ENCODE results near the gene SERINC4. TPM values are rescaled to one million over a fixed set of nuclear protein-coding genes. Genes with fewer than 3 reads are reported as not detected.
"Not testable (repeated sequence)": the region's sequence is repeated elsewhere in the genome, so short reads cannot be mapped to it uniquely, and the experiment has no call there.

The SERINC4 gene
- total and polyA plus RNA-seq, 2 donors (not counting 3 experiments of a cell fraction or from before 2014, with no cell fraction given): not detected

DNA sequence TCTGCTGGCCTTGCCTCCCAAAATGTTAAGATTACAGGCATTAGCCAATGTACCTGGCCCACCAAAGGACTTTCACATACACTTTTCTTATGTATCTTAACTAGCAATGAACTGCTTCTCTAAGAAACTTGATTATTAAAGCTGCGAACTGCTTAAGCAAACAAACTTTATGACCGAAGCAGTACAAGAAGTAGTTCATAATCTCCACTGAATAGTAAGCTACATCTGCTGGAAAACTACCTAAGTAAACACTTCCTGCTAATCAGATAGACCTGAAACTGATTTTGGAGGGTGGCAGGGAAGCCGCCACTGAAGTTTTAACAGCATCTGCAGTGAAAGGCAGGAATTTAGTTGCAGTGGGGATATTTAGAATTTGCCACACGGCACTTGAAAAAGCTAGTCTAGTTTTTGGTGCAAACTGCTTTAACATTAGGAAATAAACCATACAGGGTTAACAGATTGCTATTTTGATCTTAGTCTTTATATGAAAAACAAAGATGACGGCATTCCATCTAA is 8.5 kb upstream of the SERINC4 start:
- no peak overlapping the region for H3K9ac ChIP-seq (replicated peaks; ENCODE audit: extremely low read depth, insufficient read depth, low read length)
- H3K4me3 ChIP-seq (replicated peaks in 1 of 3; ENCODE audit: insufficient read depth in 1 of 3, low read depth in 1 of 3, low read length in 3 of 3): no peak overlapping the region
- TF ChIP-seq MAX (IDR thresholded peaks at IDR 0.05; ENCODE audit: insufficient read depth, insufficient read length): no peak
- H3K4me2 ChIP-seq (ENCODE audit: insufficient read depth, low read length): no peak overlapping the region
- no peaks in the 10 kb centered on the region for H3K79me2 ChIP-seq (ENCODE audit: control insufficient read depth, insufficient read depth, low read length)
- H3K4me1 ChIP-seq (ENCODE audit: control insufficient read depth, extremely low read depth, insufficient read depth, low read length): no peaks in the 10 kb centered on the region
- H3K36me3 ChIP-seq (ENCODE audit: control insufficient read depth in 2 of 2, extremely low read depth in 1 of 2, insufficient read depth in 2 of 2, low read length in 2 of 2): peaks cover 26 to 36% of the 10 kb centered on the region in 2 experiments
- ChIA-PET POLR2A (no interaction called here), CTCF (interaction anchor here (1.7 kb wide), 1 partner anchor 8 kb away, joined by 4 read pairs; the partner anchor contains the start of gene HYPK)
- no peak for FAIRE-seq
- dilution Hi-C loops (cut with MboI; ENCODE audit: extremely low pct_ligation_motif_present, low sequenced_read_pairs): no loop called here
- no peaks in the 10 kb centered on the region for H4K20me1 ChIP-seq (replicated peaks; ENCODE audit: control insufficient read depth, extremely low read depth, insufficient read depth, low read length)
- no peaks in the 10 kb centered on the region for H3K9me3 ChIP-seq (replicated peaks; ENCODE audit: control insufficient read depth, insufficient read depth, low read length)
- intact Hi-C loops (cut with micrococcal nuclease): no loop called here
- no peaks in the 10 kb centered on the region for H3K9me1 ChIP-seq (replicated peaks; ENCODE audit: control insufficient read depth, extremely low read depth, insufficient read depth, low read length)
- no peak overlapping the region for H2AFZ ChIP-seq (ENCODE audit: low read depth, low read length)
- DNase-seq (ENCODE audit: low read depth, low spot score): no peak
- no peaks in the 10 kb centered on the region for H3K27me3 ChIP-seq (ENCODE audit: control insufficient read depth in 2 of 2, insufficient read depth in 2 of 2, low read length in 2 of 2)
- no TSS peak for BruUV-seq (replicated peaks)
- no peak overlapping the region for H3K27ac ChIP-seq (ENCODE audit: insufficient read depth, low read depth, low read length)

DNA sequence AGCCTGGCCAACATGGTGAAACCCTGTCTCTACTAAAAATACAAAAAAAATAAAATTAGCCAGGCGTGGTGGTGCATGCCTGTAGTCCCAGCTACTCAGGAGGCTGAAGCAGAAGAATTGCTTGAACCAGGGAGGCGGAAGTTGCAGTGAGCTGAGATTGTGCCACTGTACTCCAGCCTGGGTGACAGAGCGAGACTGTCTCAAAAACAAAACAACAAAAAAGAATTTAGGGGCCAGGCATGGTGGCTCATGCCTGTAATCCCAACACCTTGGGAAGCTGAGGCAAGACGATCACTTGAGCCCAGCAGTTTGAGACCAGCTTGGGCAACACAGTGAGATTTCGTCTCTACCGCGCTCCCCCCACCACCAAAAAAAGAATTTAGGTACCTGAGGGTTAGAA is 2.7 kb upstream of the SERINC4 start:
- BruUV-seq (replicated peaks); H3K9me1 ChIP-seq (replicated peaks; ENCODE audit: control insufficient read depth, extremely low read depth, insufficient read depth, low read length); dilution Hi-C loops (cut with MboI; ENCODE audit: extremely low pct_ligation_motif_present, low sequenced_read_pairs); DNase-seq (ENCODE audit: low read depth, low spot score); POLR2A ChIA-PET; H4K20me1 ChIP-seq (replicated peaks; ENCODE audit: control insufficient read depth, extremely low read depth, insufficient read depth, low read length); H3K9ac ChIP-seq (replicated peaks; ENCODE audit: extremely low read depth, insufficient read depth, low read length); H2AFZ ChIP-seq (ENCODE audit: low read depth, low read length); FAIRE-seq; H3K27ac ChIP-seq (ENCODE audit: insufficient read depth, low read depth, low read length); CTCF ChIA-PET; H3K9me3 ChIP-seq (replicated peaks; ENCODE audit: control insufficient read depth, insufficient read depth, low read length); H3K4me1 ChIP-seq (ENCODE audit: control insufficient read depth, extremely low read depth, insufficient read depth, low read length); H3K4me2 ChIP-seq (ENCODE audit: insufficient read depth, low read length); intact Hi-C loops (cut with micrococcal nuclease); H3K27me3 ChIP-seq (ENCODE audit: control insufficient read depth in 2 of 2, insufficient read depth in 2 of 2, low read length in 2 of 2); H3K4me3 ChIP-seq (replicated peaks in 1 of 3; ENCODE audit: insufficient read depth in 1 of 3, low read depth in 1 of 3, low read length in 3 of 3): not testable (repeated sequence)
- Histone ChIP-seq H3K36me3 (ENCODE audit: control insufficient read depth in 2 of 2, extremely low read depth in 1 of 2, insufficient read depth in 2 of 2, low read length in 2 of 2) (peaks cover 9 to 17% of the 10 kb centered on the region in 2 experiments), H3K79me2 (ENCODE audit: control insufficient read depth, insufficient read depth, low read length) (peaks cover 12% of the 10 kb centered on the region)

All from endothelial cell of umbilical vein (primary cell).